ENCODE data around the gene LINC01488. TPM values are rescaled to one million over a fixed set of nuclear protein-coding genes. Genes with fewer than 3 reads are reported as not detected.

The LINC01488 gene
- total RNA-seq, 4 donors from 2014 or later, result not detected

GRCh38 chr11:69452206-69452987 lies 29.1 kb upstream of the LINC01488 start:
- no peaks in the 10 kb centered on the region for H3K36me3 ChIP-seq
- H3K27ac ChIP-seq, result no peak overlapping the region
- DNase-seq, result no peak
- no peak overlapping the region for H3K4me3 ChIP-seq
- no peaks in the 10 kb centered on the region for H3K27me3 ChIP-seq
- TF ChIP-seq CTCF (IDR thresholded peaks at IDR 0.05), result no peak
- TF ChIP-seq POLR2A (IDR thresholded peaks at IDR 0.05), result no peak
- H3K9me3 ChIP-seq, result no peaks in the 10 kb centered on the region
- peaks cover 0 to 9% (median 0%) of the 10 kb centered on the region in 4 donors for H3K4me1 ChIP-seq

GRCh38 chr11:69453151-69453550 lies 28.3 kb upstream of the LINC01488 start:
- TF ChIP-seq POLR2A (IDR thresholded peaks at IDR 0.05) (no peak), CTCF (IDR thresholded peaks at IDR 0.05) (no peak)
- H3K9me3 ChIP-seq, result no peaks in the 10 kb centered on the region
- H3K4me1 ChIP-seq, result peaks cover 0 to 9% (median 0%) of the 10 kb centered on the region in 4 donors
- no peak overlapping the region for H3K27ac ChIP-seq
- no peak overlapping the region for H3K4me3 ChIP-seq
- no peaks in the 10 kb centered on the region for H3K27me3 ChIP-seq
- no peak for DNase-seq
- no peaks in the 10 kb centered on the region for H3K36me3 ChIP-seq

GRCh38 chr11:69454018-69454417 lies 27.4 kb upstream of the LINC01488 start:
- peak in 1 of 3 donors; percentile 54 for DNase-seq
- TF ChIP-seq POLR2A (IDR thresholded peaks at IDR 0.05) (no peak), CTCF (IDR thresholded peaks at IDR 0.05) (no peak)
- no peak overlapping the region for H3K4me3 ChIP-seq
- no peaks in the 10 kb centered on the region for H3K27me3 ChIP-seq
- H3K9me3 ChIP-seq, result no peaks in the 10 kb centered on the region
- H3K36me3 ChIP-seq, result no peaks in the 10 kb centered on the region
- peaks cover 0 to 5% (median 0%) of the 10 kb centered on the region in 4 donors for H3K4me1 ChIP-seq
- no peak overlapping the region for H3K27ac ChIP-seq

- Histone ChIP-seq H3K4me1 (no peaks in the 10 kb centered on the region), H3K36me3 (no peaks in the 10 kb centered on the region), H3K9me3 (peaks cover 0 to 6% (median 0%) of the 10 kb centered on the region in 4 donors), H3K4me3 (no peak overlapping the region), H3K27me3 (no peaks in the 10 kb centered on the region), H3K27ac (no peak overlapping the region)
- no peak for DNase-seq
- TF ChIP-seq CTCF (IDR thresholded peaks at IDR 0.05) (no peak), POLR2A (IDR thresholded peaks at IDR 0.05) (no peak)
These were observed 25.5 kb upstream of the LINC01488 start for GRCh38 chr11:69455969-69456368.

GRCh38 chr11:69456712-69457111 lies 24.8 kb upstream of the LINC01488 start:
- H3K36me3 ChIP-seq, result no peaks in the 10 kb centered on the region
- TF ChIP-seq POLR2A (IDR thresholded peaks at IDR 0.05), result no peak
- TF ChIP-seq CTCF (IDR thresholded peaks at IDR 0.05), result no peak
- H3K27ac ChIP-seq, result no peak overlapping the region
- no peaks in the 10 kb centered on the region for H3K4me1 ChIP-seq
- DNase-seq, result no peak
- peaks cover 0 to 7% (median 0%) of the 10 kb centered on the region in 4 donors for H3K9me3 ChIP-seq
- H3K27me3 ChIP-seq, result no peaks in the 10 kb centered on the region
- no peak overlapping the region for H3K4me3 ChIP-seq

Data from Peyer's patch (tissue), 4 donors.